ENCODE results near the gene GALNT6. TPM values are rescaled to one million over a fixed set of nuclear protein-coding genes. Genes with fewer than 3 reads are reported as not detected.

The GALNT6 gene
- total RNA-seq, 3 donors from 2014 or later (not counting 1 experiment from before 2014, with no cell fraction given), result 19.3 to 38.5 (median 33.9) TPM

- no peaks in the 10 kb centered on the region for H3K27me3 ChIP-seq (ENCODE audit: control insufficient read depth, insufficient read depth, low read length)
- H3K36me3 Mint-ChIP-seq, result no peaks in the 10 kb centered on the region
- no peak for DNase-seq
- H3K9me3 ChIP-seq (ENCODE audit: control insufficient read depth, insufficient read depth, low read length), result no peaks in the 10 kb centered on the region
- intact Hi-C loops (cut with micrococcal nuclease), result no loop called here
- no peak overlapping the region for H3K4me3 Mint-ChIP-seq
- no peak overlapping the region for H3K27ac ChIP-seq (ENCODE audit: low read length)
- TF ChIP-seq, protein P1, sequence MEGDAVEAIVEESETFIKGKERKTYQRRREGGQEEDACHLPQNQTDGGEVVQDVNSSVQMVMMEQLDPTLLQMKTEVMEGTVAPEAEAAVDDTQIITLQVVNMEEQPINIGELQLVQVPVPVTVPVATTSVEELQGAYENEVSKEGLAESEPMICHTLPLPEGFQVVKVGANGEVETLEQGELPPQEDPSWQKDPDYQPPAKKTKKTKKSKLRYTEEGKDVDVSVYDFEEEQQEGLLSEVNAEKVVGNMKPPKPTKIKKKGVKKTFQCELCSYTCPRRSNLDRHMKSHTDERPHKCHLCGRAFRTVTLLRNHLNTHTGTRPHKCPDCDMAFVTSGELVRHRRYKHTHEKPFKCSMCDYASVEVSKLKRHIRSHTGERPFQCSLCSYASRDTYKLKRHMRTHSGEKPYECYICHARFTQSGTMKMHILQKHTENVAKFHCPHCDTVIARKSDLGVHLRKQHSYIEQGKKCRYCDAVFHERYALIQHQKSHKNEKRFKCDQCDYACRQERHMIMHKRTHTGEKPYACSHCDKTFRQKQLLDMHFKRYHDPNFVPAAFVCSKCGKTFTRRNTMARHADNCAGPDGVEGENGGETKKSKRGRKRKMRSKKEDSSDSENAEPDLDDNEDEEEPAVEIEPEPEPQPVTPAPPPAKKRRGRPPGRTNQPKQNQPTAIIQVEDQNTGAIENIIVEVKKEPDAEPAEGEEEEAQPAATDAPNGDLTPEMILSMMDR (IDR thresholded peaks at IDR 0.05), result no peak
- H3K27me3 Mint-ChIP-seq (ENCODE audit: low read depth in 2 of 2), result no peaks in the 10 kb centered on the region
- H3K36me3 ChIP-seq (ENCODE audit: control insufficient read depth, insufficient read depth, low read length), result no peaks in the 10 kb centered on the region
- no peak for ATAC-seq
- H3K4me1 ChIP-seq (ENCODE audit: control insufficient read depth, insufficient read depth, low read length), result peaks cover 8% of the 10 kb centered on the region
- no peaks in the 10 kb centered on the region for H3K9me3 Mint-ChIP-seq
- 57% methylated on average over 7 of the region's 7 CpGs for WGBS (ENCODE audit: insufficient coverage)
- H3K4me1 Mint-ChIP-seq, result peaks cover 7 to 9% of the 10 kb centered on the region in 2 donors
- no peak overlapping the region for H3K27ac Mint-ChIP-seq
- H3K4me3 ChIP-seq (ENCODE audit: low read length), result no peak overlapping the region
These were observed 45.5 kb downstream of the GALNT6 start for GRCh38 chr12:51345681-51346080.

DNA sequence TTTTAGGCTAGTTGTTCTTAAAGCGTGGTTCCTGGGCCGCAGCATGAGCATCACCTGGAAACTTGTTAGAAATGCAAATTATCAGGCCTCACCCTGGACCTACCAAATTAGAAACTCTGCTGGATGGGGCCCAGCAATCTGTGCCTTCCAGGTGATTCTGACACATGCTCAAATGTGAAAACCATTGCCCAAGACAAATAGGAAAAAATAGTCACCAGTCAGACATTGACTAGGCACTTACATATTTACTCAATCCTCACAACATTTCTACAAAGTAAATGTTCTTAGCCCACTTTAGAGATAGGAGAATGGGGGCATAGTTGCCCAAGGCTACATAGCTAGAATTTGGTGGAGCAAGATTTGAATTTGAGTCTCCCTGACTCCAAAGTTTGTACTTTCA lies 48.0 kb downstream of the GALNT6 start:
- Histone ChIP-seq H3K36me3 (ENCODE audit: control insufficient read depth, insufficient read depth, low read length) (no peaks in the 10 kb centered on the region), H3K27me3 (ENCODE audit: control insufficient read depth, insufficient read depth, low read length) (no peaks in the 10 kb centered on the region), H3K4me3 (ENCODE audit: low read length) (no peak overlapping the region), H3K4me1 (ENCODE audit: control insufficient read depth, insufficient read depth, low read length) (peaks cover 9% of the 10 kb centered on the region), H3K9me3 (ENCODE audit: control insufficient read depth, insufficient read depth, low read length) (no peaks in the 10 kb centered on the region), H3K27ac (ENCODE audit: low read length) (no peak overlapping the region)
- Mint-ChIP-seq H3K36me3 (no peaks in the 10 kb centered on the region), H3K27me3 (ENCODE audit: low read depth in 2 of 2) (no peaks in the 10 kb centered on the region), H3K4me3 (no peak overlapping the region), H3K9me3 (no peaks in the 10 kb centered on the region), H3K27ac (no peak overlapping the region), H3K4me1 (peaks cover 7 to 9% of the 10 kb centered on the region in 2 donors)
- 76% methylated on average over 2 of the region's 2 CpGs for WGBS (ENCODE audit: insufficient coverage)
- intact Hi-C loops (cut with micrococcal nuclease), result loop anchor here (5.0 kb wide), 1 partner anchor 76 kb away; no protein-coding TSS in a partner anchor
- TF ChIP-seq, protein P1 (IDR thresholded peaks at IDR 0.05), result no peak
- no peak for ATAC-seq
- DNase-seq, result no peak

DNA sequence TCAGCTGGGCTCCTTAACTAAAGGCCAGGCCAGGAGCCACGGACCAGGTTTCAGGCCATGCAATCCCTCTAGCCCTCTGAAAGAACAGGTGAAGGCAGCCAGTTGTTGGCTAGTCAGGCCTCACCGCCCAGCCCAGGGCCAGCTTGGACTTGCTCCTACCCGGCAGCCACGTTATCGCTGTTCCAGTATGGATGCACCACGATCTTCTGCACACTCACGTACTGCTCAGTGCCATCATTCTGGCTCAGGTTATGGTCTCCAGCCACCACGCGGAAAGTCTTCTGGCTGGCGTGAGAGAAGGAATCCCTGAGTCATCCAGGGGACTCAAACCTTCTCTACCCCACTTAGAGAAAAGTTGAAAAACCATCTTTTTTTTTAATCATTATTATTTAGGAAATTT lies 48.8 kb downstream of the GALNT6 start:
- no peak overlapping the region for H3K27ac ChIP-seq (ENCODE audit: low read length)
- ATAC-seq (no peak), DNase-seq (no peak)
- 94% methylated on average over 10 of the region's 10 CpGs for WGBS (ENCODE audit: insufficient coverage)
- intact Hi-C loops (cut with micrococcal nuclease), result loop anchor here (5.0 kb wide), 1 partner anchor 75 kb away; no protein-coding TSS in a partner anchor
- no peaks in the 10 kb centered on the region for H3K27me3 Mint-ChIP-seq (ENCODE audit: low read depth in 2 of 2)
- no peak overlapping the region for H3K27ac Mint-ChIP-seq
- no peak overlapping the region for H3K4me3 Mint-ChIP-seq
- H3K4me1 Mint-ChIP-seq, result peaks cover 7 to 9% of the 10 kb centered on the region in 2 donors
- TF ChIP-seq, protein P1 (IDR thresholded peaks at IDR 0.05), result no peak
- no peaks in the 10 kb centered on the region for H3K36me3 Mint-ChIP-seq
- no peaks in the 10 kb centered on the region for H3K27me3 ChIP-seq (ENCODE audit: control insufficient read depth, insufficient read depth, low read length)
- H3K4me3 ChIP-seq (ENCODE audit: low read length), result no peak overlapping the region
- no peaks in the 10 kb centered on the region for H3K36me3 ChIP-seq (ENCODE audit: control insufficient read depth, insufficient read depth, low read length)
- no peaks in the 10 kb centered on the region for H3K9me3 Mint-ChIP-seq
- H3K4me1 ChIP-seq (ENCODE audit: control insufficient read depth, insufficient read depth, low read length), result peaks cover 9% of the 10 kb centered on the region
- no peaks in the 10 kb centered on the region for H3K9me3 ChIP-seq (ENCODE audit: control insufficient read depth, insufficient read depth, low read length)

All from natural killer cell (primary cell).